H1 (cell line): ENCODE measurements around the gene DPP10. TPM values are rescaled to one million over a fixed set of nuclear protein-coding genes. Genes with fewer than 3 reads are reported as not detected.

Experiments
- GTF2F1 ChIP-seq: IDR thresholded peaks from 2 replicates; pipeline ENCODE4 v1.6.1; 2012; ENCODE audit warnings: low read depth, low read length, improper control_type of control experiment, borderline replicate concordance
- NRF1 ChIP-seq: IDR thresholded peaks from 2 replicates; pipeline ENCODE4 v1.6.1; 2011; ENCODE audit warnings: mild to moderate bottlenecking, low read depth, low read length, improper control_type of control experiment
- SAP30 ChIP-seq: fragments of 300-600 bp; sonication (generic); IDR thresholded peaks from 2 replicates; pipeline ENCODE4 v1.7.1; 2012; ENCODE audit warnings: low read length, moderate library complexity, mild to moderate bottlenecking, inconsistent platforms; ENCODE audit not compliant: insufficient read depth, insufficient replicate concordance
- SIRT6 ChIP-seq: IDR thresholded peaks from one replicate; pipeline ENCODE4 v1.7.1; 2012; ENCODE audit warnings: low read length, inconsistent platforms
- TEAD4 ChIP-seq: IDR thresholded peaks from 2 replicates; pipeline ENCODE4 v1.6.1; 2012; ENCODE audit warnings: low read depth, low read length, inconsistent platforms, mixed read lengths
- polyA plus RNA-seq, 7 experiments: library from polyadenylated mRNA; depleted of rRNA in 3 of 7; stranded (reverse) in 5 of 7; unstranded in 2 of 7; fragments of >200 nt in 5 of 7; fragments of 200-250 nt in 2 of 7; gene quantifications; 1 replicate in 5 of 7; 2 replicates in 1 of 7; 4 replicates in 1 of 7; pipeline versions ENCODE4 v1.2.1 to v1.2.3, GENCODE V29; 2011 to 2013; ENCODE audit warnings: missing spikeins in 2 of 7, mixed read lengths in 2 of 7
- total RNA-seq: library from RNA; stranded (reverse); fragmentation: NEBNext Ultra II Directional; extraction: Animal tissue kit (Norgen Biotek cat#: 25700); gene quantifications from 2 replicates; pipeline ENCODE4 v1.2.1, GENCODE V29; 2021

The DPP10 gene
- total and polyA plus RNA-seq, 2 of the 8 experiments (the other 6 are each of a cell fraction or from before 2014, with no cell fraction given) = 3.3 to 7.2 TPM

- TF ChIP-seq GTF2F1 (no peak), NRF1 (no peak), TEAD4 (no peak), SAP30 (no peak), SIRT6 (no peak)
- TF ChIP-seq, all 59 proteins: peak for 0
These were observed 932.5 kb downstream of the DPP10 start (continued) for GRCh38 chr2:115374981-115375380.
